Measurements from ENCODE around the gene FOXA2. TPM values are rescaled to one million over a fixed set of nuclear protein-coding genes. Genes with fewer than 3 reads are reported as not detected.

Gene FOXA2
- total and polyA plus RNA-seq, 2 donors (not counting 1 experiment from before 2014, with no cell fraction given), result not detected

- ChIA-PET CTCF (no interaction called here), POLR2A (no interaction called here)
- Histone ChIP-seq H3K27ac (ENCODE audit: low read length in 2 of 2) (no peak overlapping the region), H3K4me3 (ENCODE audit: control extremely low read depth in 1 of 5, extremely low read depth in 1 of 5, insufficient read depth in 1 of 5, low read depth in 2 of 5, low read length in 4 of 5) (no peak overlapping the region), H3K79me2 (ENCODE audit: control insufficient read depth, insufficient read depth, low read length) (no peaks in the 10 kb centered on the region), H3K9ac (ENCODE audit: low read length) (no peak overlapping the region), H3K4me2 (replicated peaks; ENCODE audit: low read depth, low read length, poor library complexity, severe bottlenecking) (no peak overlapping the region), H2AFZ (ENCODE audit: insufficient read depth, low read depth, low read length, poor library complexity, severe bottlenecking) (no peak overlapping the region), H4K20me1 (ENCODE audit: control insufficient read depth, insufficient read depth, low read length, poor library complexity, severe bottlenecking) (no peaks in the 10 kb centered on the region), H3K36me3 (replicated peaks in 1 of 2; ENCODE audit: control extremely low read depth in 1 of 2, control insufficient read depth in 1 of 2, extremely low read depth in 1 of 2, insufficient read depth in 2 of 2, low read length in 1 of 2) (no peaks in the 10 kb centered on the region), H3K4me1 (ENCODE audit: control insufficient read depth in 2 of 2, insufficient read depth in 2 of 2, low read length in 2 of 2) (no peaks in the 10 kb centered on the region), H3K9me3 (ENCODE audit: control extremely low read depth in 1 of 3, control insufficient read depth in 2 of 3, insufficient read depth in 1 of 3, low read length in 2 of 3) (peaks cover 0 to 8% (median 0%) of the 10 kb centered on the region in 3 donors), H3K27me3 (replicated peaks in 1 of 4; ENCODE audit: control extremely low read depth in 1 of 4, control insufficient read depth in 3 of 4, insufficient read depth in 4 of 4, low read length in 3 of 4) (peaks cover 0 to 39% (median 34%) of the 10 kb centered on the region in 4 experiments)
- WGBS (ENCODE audit: insufficient coverage), result 0% methylated on average over 1 of the region's 7 CpGs
- intact Hi-C loops (cut with micrococcal nuclease), result no loop called here
- TF ChIP-seq CTCF (IDR thresholded peaks at IDR 0.05) (no peak), EZH2 (IDR thresholded peaks at IDR 0.05; ENCODE audit: borderline replicate concordance, insufficient read depth, low read depth, low read length, poor library complexity, severe bottlenecking) (no peak)
- Mint-ChIP-seq H3K27ac (no peak overlapping the region), H3K4me3 (no peak overlapping the region), H3K27me3 (peaks cover 78% of the 10 kb centered on the region), H3K9me3 (ENCODE audit: insufficient read depth) (no peaks in the 10 kb centered on the region), H3K4me1 (no peaks in the 10 kb centered on the region)
- no peak for DNase-seq
- no peak for ATAC-seq (ENCODE audit: low read depth)
These were observed 21.1 kb downstream of the FOXA2 start for GRCh38 chr20:22563062-22563965.

GRCh38 chr20:22562620-22563019, 21.8 kb downstream of the FOXA2 start:
- TF ChIP-seq CTCF (IDR thresholded peaks at IDR 0.05) (no peak), EZH2 (IDR thresholded peaks at IDR 0.05; ENCODE audit: borderline replicate concordance, insufficient read depth, low read depth, low read length, poor library complexity, severe bottlenecking) (no peak)
- CTCF ChIA-PET, result no interaction called here

More at GRCh38 chr20:22562620-22563019, 21.8 kb downstream of the FOXA2 start:
- H3K4me3 Mint-ChIP-seq, result no peak overlapping the region
- DNase-seq (no peak), ATAC-seq (ENCODE audit: low read depth) (no peak)
- Histone ChIP-seq H3K4me1 (ENCODE audit: control insufficient read depth in 2 of 2, insufficient read depth in 2 of 2, low read length in 2 of 2) (no peaks in the 10 kb centered on the region), H3K36me3 (replicated peaks in 1 of 2; ENCODE audit: control extremely low read depth in 1 of 2, control insufficient read depth in 1 of 2, extremely low read depth in 1 of 2, insufficient read depth in 2 of 2, low read length in 1 of 2) (no peaks in the 10 kb centered on the region), H4K20me1 (ENCODE audit: control insufficient read depth, insufficient read depth, low read length, poor library complexity, severe bottlenecking) (no peaks in the 10 kb centered on the region), H3K79me2 (ENCODE audit: control insufficient read depth, insufficient read depth, low read length) (no peaks in the 10 kb centered on the region), H3K27me3 (replicated peaks in 1 of 4; ENCODE audit: control extremely low read depth in 1 of 4, control insufficient read depth in 3 of 4, insufficient read depth in 4 of 4, low read length in 3 of 4) (peaks cover 0 to 37% (median 28%) of the 10 kb centered on the region in 4 experiments), H3K4me2 (replicated peaks; ENCODE audit: low read depth, low read length, poor library complexity, severe bottlenecking) (no peak overlapping the region), H3K9ac (ENCODE audit: low read length) (no peak overlapping the region), H3K27ac (ENCODE audit: low read length in 2 of 2) (no peak overlapping the region), H2AFZ (ENCODE audit: insufficient read depth, low read depth, low read length, poor library complexity, severe bottlenecking) (no peak overlapping the region), H3K9me3 (ENCODE audit: control extremely low read depth in 1 of 3, control insufficient read depth in 2 of 3, insufficient read depth in 1 of 3, low read length in 2 of 3) (peaks cover 0 to 4% (median 0%) of the 10 kb centered on the region in 3 donors), H3K4me3 (ENCODE audit: control extremely low read depth in 1 of 5, extremely low read depth in 1 of 5, insufficient read depth in 1 of 5, low read depth in 2 of 5, low read length in 4 of 5) (no peak overlapping the region)
- H3K4me1 Mint-ChIP-seq, result no peaks in the 10 kb centered on the region
- POLR2A ChIA-PET, result no interaction called here
- H3K9me3 Mint-ChIP-seq (ENCODE audit: insufficient read depth), result no peaks in the 10 kb centered on the region
- no CpG with 5 or more reads among the region's 4 CpGs for WGBS (ENCODE audit: insufficient coverage)
- H3K27me3 Mint-ChIP-seq, result peaks cover 77% of the 10 kb centered on the region
- intact Hi-C loops (cut with micrococcal nuclease), result no loop called here
- no peak overlapping the region for H3K27ac Mint-ChIP-seq
